ENCODE data around the gene ADCK2. TPM values are rescaled to one million over a fixed set of nuclear protein-coding genes. Genes with fewer than 3 reads are reported as not detected.
"Not testable (repeated sequence)": the region's sequence is repeated elsewhere in the genome, so short reads cannot be mapped to it uniquely, and the experiment has no call there.

The ADCK2 gene
- total RNA-seq, 1 donor from 2014 or later = 16.0 TPM

- DNase-seq (ENCODE audit: low read depth) = no peak
Observed at GRCh38 chr7:140734096-140734495, 61.4 kb downstream of the ADCK2 start.

- DNase-seq (ENCODE audit: low read depth) = no peak
Observed at GRCh38 chr7:140734729-140735128, 62.0 kb downstream of the ADCK2 start.

- DNase-seq (ENCODE audit: low read depth) = no peak
Observed at GRCh38 chr7:140738280-140738679, 65.5 kb downstream of the ADCK2 start.

- not testable (repeated sequence) for DNase-seq (ENCODE audit: low read depth)
Observed at GRCh38 chr7:140743255-140743654, 70.5 kb downstream of the ADCK2 start.

- no peak for DNase-seq (ENCODE audit: low read depth)
Observed at GRCh38 chr7:140744005-140744404, 71.3 kb downstream of the ADCK2 start.

Other genes starting within 250 kb of the ADCK2 start
- gene MKRN1, start 193.4 kb upstream of the ADCK2 start, total RNA-seq = 67.7 and 68.2 TPM in 2 replicates
- 0.05 and 0.21 TPM in 2 replicates for gene DENND2A, start 32.1 kb upstream of the ADCK2 start, total RNA-seq
- gene NDUFB2, start 23.8 kb downstream of the ADCK2 start, total RNA-seq = 388 and 434 TPM in 2 replicates